ENCODE results near the gene KRTAP29-1.

Gene KRTAP29-1

GRCh38 chr17:41345992-41346391, 43.3 kb upstream of the KRTAP29-1 start:
- no peak for ATAC-seq
- TF ChIP-seq CREB5 (CRISPR knock-in tag; IDR thresholded peaks at IDR 0.05; ENCODE audit: low read depth) (no peak), TCF4 (CRISPR knock-in tag; IDR thresholded peaks at IDR 0.05; ENCODE audit: borderline replicate concordance) (no peak), PPARA (CRISPR knock-in tag; IDR thresholded peaks at IDR 0.05; ENCODE audit: borderline replicate concordance) (no peak), ZNF565 (CRISPR knock-in tag; conservative IDR thresholded peaks at IDR 0.05; ENCODE audit: low read depth) (no peak), PATZ1 (CRISPR knock-in tag; IDR thresholded peaks at IDR 0.05; ENCODE audit: borderline replicate concordance) (no peak), GLIS3 (CRISPR knock-in tag; IDR thresholded peaks at IDR 0.05) (no peak), ESRRG (CRISPR knock-in tag; IDR thresholded peaks at IDR 0.05) (no peak), ZFP3 (CRISPR knock-in tag; IDR thresholded peaks at IDR 0.05) (no peak), ZNF8 (CRISPR knock-in tag; IDR thresholded peaks at IDR 0.05) (no peak), BACH2 (CRISPR knock-in tag; IDR thresholded peaks at IDR 0.05; ENCODE audit: borderline replicate concordance) (no peak), OSR1 (CRISPR knock-in tag; IDR thresholded peaks at IDR 0.05) (no peak), CSDC2 (CRISPR knock-in tag; IDR thresholded peaks at IDR 0.05) (no peak), ARNTL (CRISPR knock-in tag; IDR thresholded peaks at IDR 0.05; ENCODE audit: borderline replicate concordance, low read depth) (no peak), ZNF70 (CRISPR knock-in tag; IDR thresholded peaks at IDR 0.05) (no peak), TSHZ2 (CRISPR knock-in tag; IDR thresholded peaks at IDR 0.05) (no peak), SNAI2 (CRISPR knock-in tag; IDR thresholded peaks at IDR 0.05) (no peak)

- no peak for TF ChIP-seq ESRRG (CRISPR knock-in tag; IDR thresholded peaks at IDR 0.05)
- TF ChIP-seq CREB5 (CRISPR knock-in tag; IDR thresholded peaks at IDR 0.05; ENCODE audit: low read depth), result no peak
- TF ChIP-seq RARB (CRISPR knock-in tag; IDR thresholded peaks at IDR 0.05), result no peak
- no peak for TF ChIP-seq CSDC2 (CRISPR knock-in tag; IDR thresholded peaks at IDR 0.05)
- no peak for TF ChIP-seq TSHZ2 (CRISPR knock-in tag; IDR thresholded peaks at IDR 0.05)
- no peak for TF ChIP-seq TOX (CRISPR knock-in tag; IDR thresholded peaks at IDR 0.05; ENCODE audit: borderline replicate concordance)
- TF ChIP-seq ZNF565 (CRISPR knock-in tag; conservative IDR thresholded peaks at IDR 0.05; ENCODE audit: low read depth), result no peak
- no peak for TF ChIP-seq PATZ1 (CRISPR knock-in tag; IDR thresholded peaks at IDR 0.05; ENCODE audit: borderline replicate concordance)
- no peak for TF ChIP-seq ZFP30 (CRISPR knock-in tag; IDR thresholded peaks at IDR 0.05)
- no peak for TF ChIP-seq OSR1 (CRISPR knock-in tag; IDR thresholded peaks at IDR 0.05)
- no peak for TF ChIP-seq ARNTL (CRISPR knock-in tag; IDR thresholded peaks at IDR 0.05; ENCODE audit: borderline replicate concordance, low read depth)
- no peak for ATAC-seq
Measured at GRCh38 chr17:41343029-41343428, 40.4 kb upstream of the KRTAP29-1 start.
